ENCODE data around the gene ELMO1.

DNA sequence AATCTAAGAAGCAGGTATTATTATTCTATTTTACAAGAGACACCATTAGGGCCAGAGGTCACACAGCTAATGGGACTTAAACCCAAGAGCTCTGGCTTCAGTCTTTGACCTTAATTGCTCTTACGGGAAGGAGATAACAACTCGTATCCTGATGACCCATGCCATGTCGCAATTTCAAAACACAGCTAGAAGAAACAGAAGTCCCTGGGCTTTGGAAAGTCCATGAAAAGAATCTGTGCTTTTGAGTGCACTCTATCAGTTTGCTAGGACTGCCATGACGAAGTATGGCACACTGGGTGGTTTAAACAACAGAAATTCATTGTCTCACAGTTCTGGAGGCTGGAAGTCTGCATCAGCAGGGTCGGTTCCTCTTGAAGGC, 476.5 kb downstream of the ELMO1 start:
- TF ChIP-seq, protein P1, sequence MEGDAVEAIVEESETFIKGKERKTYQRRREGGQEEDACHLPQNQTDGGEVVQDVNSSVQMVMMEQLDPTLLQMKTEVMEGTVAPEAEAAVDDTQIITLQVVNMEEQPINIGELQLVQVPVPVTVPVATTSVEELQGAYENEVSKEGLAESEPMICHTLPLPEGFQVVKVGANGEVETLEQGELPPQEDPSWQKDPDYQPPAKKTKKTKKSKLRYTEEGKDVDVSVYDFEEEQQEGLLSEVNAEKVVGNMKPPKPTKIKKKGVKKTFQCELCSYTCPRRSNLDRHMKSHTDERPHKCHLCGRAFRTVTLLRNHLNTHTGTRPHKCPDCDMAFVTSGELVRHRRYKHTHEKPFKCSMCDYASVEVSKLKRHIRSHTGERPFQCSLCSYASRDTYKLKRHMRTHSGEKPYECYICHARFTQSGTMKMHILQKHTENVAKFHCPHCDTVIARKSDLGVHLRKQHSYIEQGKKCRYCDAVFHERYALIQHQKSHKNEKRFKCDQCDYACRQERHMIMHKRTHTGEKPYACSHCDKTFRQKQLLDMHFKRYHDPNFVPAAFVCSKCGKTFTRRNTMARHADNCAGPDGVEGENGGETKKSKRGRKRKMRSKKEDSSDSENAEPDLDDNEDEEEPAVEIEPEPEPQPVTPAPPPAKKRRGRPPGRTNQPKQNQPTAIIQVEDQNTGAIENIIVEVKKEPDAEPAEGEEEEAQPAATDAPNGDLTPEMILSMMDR (IDR thresholded peaks at IDR 0.05): no peak
- TF ChIP-seq POLR2A (IDR thresholded peaks at IDR 0.05): no peak

Measured in adrenal gland (tissue), 5 donors.